NCI-H2196 treated with DMSO at 0.1 percent for 48 hours (cell line): ENCODE results near the gene NIPAL3.
"Not testable (repeated sequence)": the region's sequence is repeated elsewhere in the genome, so short reads cannot be mapped to it uniquely, and the experiment has no call there.

ENCODE experiments used
- DNase-seq: peaks from one replicate; lab custom pipeline; 2025; ENCODE audit not compliant: unreplicated experiment; lab: John Stamatoyannopoulos, UW

NIPAL3 gene

GRCh38 chr1:24488159-24488558, 72.6 kb downstream of the NIPAL3 start:
- DNase-seq = not testable (repeated sequence)

DNA sequence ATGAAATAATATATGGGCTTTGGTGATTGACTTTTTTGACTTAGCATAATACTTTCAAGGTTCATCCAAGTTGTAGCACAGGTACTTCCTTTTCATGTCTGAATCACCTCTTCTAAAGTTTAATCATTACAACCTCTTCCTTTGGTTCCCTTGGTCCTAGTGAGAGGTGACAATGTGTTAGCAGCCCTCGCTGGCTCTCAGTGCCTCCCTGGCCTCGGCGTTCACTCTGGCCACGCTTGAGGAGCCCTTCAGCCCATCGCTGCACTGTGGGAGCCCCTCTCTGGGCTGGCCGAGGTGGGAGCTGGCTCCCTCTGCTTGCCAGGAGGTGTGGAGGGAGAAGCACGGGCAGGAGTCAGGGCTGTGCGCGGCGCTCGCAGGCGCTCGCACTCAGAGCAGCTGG, 74.1 kb downstream of the NIPAL3 start:
- no peak for DNase-seq

- DNase-seq = no peak
These were observed 74.6 kb downstream of the NIPAL3 start for GRCh38 chr1:24490101-24490781.

DNA sequence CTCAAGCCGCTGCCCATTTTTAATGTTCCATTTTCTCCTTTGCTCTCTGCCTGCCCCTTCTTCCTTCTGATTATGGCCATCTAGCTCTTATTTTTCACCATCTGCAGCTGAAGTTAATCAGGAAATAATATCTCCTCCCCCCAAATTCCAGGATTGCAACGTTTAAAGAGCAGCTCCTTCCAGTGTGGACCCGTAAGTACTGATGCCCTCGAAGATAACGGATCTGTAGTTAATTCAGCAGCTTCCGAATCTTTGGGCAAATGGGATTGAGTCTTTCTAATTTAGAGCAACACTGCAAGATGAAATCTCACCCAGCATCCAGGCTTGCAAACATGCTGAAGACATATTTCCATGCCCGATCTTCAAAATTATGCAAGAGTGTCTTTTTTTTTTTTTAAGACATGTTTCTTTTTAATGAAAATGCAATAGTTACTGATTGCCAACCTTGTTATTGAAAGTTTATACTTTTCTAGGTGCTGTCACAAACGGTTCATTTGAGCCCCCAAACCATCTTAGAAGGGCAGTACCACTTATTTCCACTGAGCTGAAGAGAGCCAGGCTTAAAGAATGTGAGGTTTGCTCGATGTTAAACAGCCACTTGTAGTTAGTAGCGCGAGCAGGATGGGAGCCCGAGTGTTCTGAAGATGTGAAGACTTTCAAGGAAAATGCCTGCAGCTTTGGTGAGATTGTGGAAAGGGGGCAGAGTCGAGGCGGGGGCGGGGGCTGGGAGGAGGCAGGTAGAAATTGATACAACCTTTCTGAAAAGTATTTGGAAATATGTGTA, 76.2 kb downstream of the NIPAL3 start:
- no peak for DNase-seq

DNA sequence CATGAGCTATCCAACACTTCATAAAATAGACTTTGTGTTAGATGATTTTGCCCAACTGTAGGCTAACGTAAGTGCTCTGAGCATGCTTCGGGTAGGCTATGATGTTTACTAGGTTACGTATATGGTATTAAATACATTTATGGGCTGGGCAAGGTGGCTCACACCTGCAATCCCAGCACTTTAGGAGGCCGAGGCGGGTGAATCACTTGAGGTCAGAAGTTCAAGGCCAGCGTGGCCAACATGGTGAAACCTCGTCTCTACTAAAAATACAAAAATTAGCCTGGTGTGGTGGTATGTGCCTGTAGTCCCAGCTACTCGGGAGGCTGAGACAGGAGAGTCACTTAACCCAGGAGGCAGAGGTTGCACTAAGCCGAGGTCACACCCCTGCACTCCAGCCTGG, 77.3 kb downstream of the NIPAL3 start:
- not testable (repeated sequence) for DNase-seq

DNA sequence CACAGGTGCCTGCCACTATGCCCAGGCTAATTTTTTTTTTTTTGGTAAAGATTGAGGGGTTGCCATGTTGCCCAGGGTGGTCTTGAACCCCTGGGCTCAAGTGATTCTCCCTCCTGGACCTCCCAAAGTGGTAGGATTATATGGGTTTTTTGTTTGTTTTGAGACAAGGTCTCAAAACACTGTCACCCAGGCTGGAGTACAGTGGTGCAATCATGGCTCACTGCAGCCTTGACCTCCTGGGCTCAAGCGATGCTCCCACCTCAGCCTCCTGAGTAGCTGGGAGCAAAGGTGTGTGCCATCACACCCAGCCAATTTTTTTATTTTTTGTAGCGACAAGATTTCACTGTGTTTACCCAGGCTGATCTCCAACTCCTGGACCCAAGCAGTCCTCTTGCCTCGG, 78.2 kb downstream of the NIPAL3 start:
- no peak for DNase-seq

GRCh38 chr1:24498589-24498988, 83.0 kb downstream of the NIPAL3 start:
- DNase-seq = no peak

- no peak for DNase-seq
These were observed 84.9 kb downstream of the NIPAL3 start for GRCh38 chr1:24500448-24501048.

- DNase-seq = no peak
These were observed 85.9 kb downstream of the NIPAL3 start for GRCh38 chr1:24501371-24502064.

DNA sequence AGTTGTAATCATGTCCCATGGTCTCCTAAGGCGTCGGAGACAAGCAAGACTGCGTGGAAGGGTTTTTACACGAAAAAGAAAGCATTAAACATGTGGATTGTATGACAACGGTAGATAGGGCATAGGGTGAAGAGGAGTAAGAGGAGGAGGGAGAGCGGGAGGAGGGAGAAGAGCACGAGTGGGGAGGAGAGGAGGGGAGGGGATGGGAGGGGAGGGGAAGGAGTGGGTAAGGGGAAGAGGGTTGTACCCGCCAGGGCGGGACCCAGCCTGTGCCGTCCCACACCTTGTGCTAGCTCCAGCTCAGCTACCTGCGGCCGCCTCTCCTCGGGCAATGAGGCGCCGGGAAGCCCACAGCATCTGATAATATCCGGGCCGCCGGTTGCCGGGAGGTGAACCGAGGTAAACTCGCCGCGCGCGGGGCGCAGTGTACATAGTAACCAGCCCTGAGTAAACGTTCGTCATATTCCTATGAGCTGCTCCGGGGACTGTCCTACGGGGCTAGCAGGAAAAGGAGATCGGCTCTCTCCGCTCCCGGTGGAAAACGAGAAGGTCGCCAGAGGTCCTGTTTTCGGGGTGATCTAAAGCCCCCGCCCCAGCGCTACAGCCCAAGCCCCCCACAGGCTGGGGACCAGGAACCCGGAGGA, 86.6 kb downstream of the NIPAL3 start:
- peak; percentile 44 for DNase-seq

- DNase-seq = peak; percentile 81
These were observed 87.1 kb downstream of the NIPAL3 start, which contains the start of gene RCAN3 for GRCh38 chr1:24502709-24503058. TSS of gene RCAN3 (plus strand) at chr1:24502836. CDS start at chr1:24514373, 11,537 bp downstream.

GRCh38 chr1:24503059-24503751, 87.6 kb downstream of the NIPAL3 start:
- no peak for DNase-seq

- DNase-seq = no peak
These were observed 88.4 kb downstream of the NIPAL3 start for GRCh38 chr1:24503870-24504523.

DNA sequence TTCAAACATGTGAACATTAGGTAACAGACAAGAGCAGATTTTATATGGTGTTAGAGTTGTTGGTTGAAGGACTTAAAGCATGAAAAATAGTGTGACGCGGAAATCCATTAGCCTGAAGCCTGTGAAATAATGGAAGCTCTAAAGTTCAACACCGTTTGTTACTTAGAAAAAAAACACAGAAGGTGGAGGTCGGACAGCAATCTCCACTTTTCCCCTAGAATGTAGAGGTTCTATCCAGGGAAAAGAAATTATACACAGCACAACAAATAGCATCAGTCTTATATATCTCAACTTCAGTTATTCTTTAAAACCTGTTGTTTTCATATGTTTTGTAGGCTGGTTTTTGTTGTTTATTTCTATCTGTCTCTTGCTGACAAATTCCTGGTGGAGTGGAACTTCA, 89.0 kb downstream of the NIPAL3 start:
- no peak for DNase-seq

- no peak for DNase-seq
These were observed 90.2 kb downstream of the NIPAL3 start for GRCh38 chr1:24505816-24506215.

DNA sequence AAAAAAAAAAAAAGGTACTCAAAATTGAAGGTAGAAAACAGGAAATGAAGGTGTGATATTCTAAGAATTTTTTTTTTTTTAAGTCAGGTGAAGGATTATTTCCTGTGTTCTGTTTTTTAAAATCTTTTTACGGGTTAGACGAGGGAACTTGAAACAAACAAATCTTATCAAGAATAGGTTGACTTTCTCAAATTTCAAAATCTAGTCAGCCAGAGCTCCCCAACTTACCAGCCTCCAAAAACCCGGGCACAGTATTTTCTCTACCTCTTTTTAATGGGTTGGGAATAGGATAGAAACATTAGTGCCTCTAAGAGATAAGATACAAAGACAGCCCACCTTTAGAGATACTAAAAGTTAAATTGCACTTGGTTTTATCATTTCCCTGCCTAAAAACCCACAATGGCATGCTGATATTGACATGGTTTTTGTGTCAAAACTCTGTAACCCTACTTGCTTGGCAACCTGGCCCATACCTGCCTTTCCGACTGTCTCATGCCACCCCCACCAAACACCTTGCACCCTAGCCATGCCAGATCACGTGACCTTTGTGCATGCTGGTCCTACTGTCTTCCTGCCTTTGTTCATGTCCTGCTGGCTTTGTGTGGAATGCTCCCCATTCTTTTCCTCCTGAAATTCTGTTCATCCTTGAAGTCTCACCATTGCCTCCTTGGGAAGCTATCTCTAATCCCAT, 91.2 kb downstream of the NIPAL3 start:
- DNase-seq = no peak

GRCh38 chr1:24507405-24507804, 91.8 kb downstream of the NIPAL3 start:
- no peak for DNase-seq

DNA sequence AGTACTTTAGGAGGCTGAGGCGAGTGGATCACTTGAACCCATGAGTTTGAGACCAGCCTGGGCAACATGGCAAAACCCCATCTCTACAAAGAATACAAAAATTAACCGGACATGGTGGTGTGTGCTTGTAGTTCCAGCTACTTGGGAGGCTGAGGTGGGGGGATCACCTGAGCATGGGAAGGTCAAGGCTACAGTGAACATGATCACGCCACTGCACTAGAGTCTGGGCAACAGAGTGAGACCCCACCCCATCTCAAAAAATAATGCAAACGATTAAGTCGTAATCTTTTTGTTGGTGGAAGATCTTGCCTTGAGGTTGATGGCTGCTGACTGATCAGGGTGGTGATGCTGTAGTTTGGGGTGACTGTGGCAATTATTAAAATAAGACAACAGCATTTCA, 93.3 kb downstream of the NIPAL3 start:
- DNase-seq = no peak

GRCh38 chr1:24513706-24514105, 98.1 kb downstream of the NIPAL3 start:
- no peak for DNase-seq
